NCI-H2081 (cell line): ENCODE data around the gene DHX8.

Experiments used
- DNase-seq, 2 experiments: peaks; one replicate each; lab custom pipeline; 2025; lab: John Stamatoyannopoulos, UW

Gene DHX8

DNA sequence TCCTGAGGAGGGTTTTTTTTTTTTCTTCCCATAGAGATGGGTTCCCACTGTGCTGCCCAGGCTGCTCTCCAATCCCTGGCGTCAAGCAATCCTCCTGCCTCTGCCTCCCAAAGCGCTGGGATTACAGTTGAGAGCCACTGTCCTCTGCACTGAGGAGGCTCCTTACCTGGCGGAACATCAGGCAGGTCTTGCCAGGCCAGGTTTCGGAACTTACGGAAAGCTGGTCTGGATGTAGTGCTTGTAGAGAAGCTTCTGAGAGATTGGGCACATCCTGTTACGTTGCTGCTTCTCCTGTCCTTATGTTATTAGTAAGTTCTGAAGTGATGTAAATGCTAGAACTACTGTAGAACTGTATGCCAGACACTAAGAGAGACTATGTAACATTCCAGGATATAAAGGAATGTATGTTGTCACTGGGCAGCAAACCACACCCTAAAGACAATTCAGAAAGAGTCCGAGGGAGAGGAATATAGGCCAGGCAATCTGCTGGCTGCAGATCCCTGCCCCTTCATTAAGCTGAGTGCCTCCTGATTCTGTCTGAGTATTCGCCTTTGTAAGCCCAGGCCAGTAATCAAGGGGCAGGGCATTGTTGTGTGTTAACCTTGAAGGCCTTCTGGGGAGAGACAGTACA is 41.3 kb downstream of the DHX8 start:
- no peak for DNase-seq

- DNase-seq = no peak
Observed at GRCh38 chr17:43526886-43527648, 43.3 kb downstream of the DHX8 start.

DNA sequence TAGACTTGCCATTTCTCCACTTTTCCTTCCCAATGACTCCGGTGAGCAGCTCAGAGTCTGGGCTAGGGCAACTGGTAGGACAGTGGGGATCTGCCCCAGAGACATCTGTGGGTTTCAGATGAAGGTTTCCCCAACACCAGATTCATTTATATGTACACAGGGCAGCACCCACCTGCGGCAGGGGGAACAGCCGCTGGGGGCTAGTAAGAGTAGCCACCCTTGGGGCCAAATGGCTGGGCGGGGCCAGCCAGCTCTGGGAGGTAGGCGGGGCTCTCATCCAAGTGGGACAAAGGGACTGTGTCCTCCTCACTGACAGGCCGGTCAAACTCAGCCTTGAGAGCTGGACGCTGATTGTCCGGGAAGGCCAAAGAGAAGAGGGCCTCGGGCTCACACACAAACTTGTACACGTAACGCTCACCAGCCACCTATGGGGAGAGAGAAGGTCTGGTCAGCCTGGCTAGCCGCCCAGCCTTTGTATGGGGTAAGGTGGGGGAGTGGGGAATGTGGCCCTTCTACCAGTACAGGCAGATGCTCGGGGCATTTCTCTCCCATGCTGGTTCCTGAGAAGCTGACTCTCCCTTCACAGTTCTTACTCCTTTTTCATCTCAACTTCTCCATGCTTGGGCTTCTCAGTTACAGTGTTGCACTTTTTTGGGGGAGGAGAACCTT is 44.7 kb downstream of the DHX8 start:
- DNase-seq = no peak

- DNase-seq = no peak
Observed at GRCh38 chr17:43528988-43529814, 45.4 kb downstream of the DHX8 start.

DNA sequence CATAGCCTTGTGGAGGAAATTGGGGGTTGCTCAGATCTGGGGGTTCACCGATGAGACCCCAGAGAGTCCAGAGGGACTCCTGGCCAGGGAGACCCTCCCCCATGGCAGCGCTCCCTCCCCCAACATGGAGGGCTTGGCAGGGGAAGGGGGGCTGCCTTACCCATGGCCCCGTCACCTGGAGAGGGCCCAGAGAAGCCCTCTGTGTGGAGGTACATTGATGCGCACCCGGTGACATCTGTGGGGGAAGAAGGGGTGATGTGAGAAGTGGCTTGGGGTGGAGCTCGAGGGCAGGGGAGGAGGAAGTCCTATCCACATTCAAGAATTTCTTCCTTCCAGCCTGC is 46.1 kb downstream of the DHX8 start:
- DNase-seq = no peak

DNA sequence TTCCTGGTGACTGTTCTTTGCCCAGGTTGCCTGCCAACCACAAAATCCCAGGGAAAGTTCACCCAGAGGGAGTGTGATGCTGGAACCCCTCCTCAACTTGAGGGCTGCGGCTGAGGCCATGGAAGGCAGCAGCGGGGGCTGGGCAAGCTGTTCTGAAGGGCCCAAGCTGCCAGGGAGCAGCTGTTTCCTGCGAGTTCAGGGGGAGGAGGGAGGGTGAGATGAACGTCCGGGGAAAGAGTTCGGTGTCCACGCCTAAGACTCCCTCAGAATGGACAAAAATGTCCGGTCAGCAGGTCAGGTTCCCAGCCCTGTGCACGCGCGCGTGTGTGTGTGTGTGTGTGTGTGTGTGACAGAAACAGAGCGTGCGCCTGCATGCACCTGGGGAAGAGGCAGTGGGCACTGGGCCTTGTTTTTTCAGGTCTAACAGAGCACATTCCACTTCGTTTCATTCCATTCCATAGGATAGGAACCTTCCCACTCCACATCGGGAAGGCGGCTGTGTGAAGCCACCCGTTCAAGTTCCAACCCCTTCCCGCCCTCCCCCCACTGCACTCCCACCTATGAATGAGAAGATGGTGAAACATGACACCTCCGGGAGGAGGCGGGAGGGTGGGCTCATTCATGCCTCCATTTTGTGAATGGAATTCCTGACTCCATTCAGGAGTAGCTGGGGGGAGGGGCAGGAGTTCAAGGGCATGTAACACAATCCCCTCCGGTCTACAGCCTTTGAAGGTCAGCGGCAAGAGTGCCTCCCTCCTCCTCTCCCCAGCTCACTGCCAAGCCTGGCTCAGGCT is 46.7 kb downstream of the DHX8 start:
- no peak for DNase-seq

DNA sequence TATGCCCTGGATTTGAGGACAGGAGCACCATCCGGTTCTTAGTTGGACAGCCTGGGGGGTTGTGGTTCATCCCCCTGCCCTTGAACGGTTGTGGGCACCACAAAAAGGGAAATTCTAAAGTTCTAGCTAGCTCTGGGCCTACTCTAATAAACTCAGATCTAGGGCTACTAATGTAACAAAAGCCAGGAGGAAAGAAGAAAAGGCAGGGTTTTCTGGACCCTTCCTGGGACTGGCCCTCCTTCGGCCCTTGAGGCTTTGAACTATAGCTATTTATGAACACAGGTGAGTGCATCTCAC is 47.3 kb downstream of the DHX8 start:
- no peak for DNase-seq

DNA sequence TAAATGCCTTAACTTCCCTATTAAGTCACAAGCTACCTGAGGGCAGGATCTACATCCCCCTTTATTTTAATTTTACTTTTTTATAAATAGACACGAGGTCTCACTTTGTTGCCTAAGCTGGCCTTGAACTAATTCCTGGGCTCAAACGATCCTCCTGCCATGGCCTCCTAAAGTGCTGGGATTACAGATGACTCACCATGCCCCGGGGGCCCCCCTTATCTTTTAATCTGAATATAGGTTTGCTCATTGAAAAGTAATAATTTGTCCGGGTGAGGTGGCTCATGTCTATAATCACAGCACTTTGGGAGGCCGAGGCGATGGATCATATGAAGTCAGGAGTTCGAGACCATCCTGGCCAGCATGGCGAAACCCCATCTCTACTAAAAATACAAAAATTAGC is 48.2 kb downstream of the DHX8 start:
- no peak for DNase-seq

DNA sequence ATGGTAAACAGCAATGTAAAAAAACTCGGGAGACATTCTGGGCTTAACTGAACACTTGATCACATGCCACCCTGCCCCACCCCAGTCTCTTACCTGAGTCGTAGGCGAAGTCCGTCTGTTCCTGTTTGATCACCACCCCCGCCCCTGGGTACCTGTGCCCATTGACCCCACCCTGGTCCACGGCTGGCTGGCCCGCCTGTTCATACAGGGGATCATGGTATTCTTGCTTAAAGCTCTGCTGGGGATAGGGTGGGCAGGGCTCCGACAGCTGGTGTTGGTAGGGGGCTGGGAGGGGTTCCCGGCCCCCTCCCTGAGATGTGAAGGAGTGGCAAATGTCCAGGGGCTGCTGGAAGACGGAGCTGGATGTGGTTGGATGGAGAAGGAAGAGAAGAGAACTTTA is 48.8 kb downstream of the DHX8 start:
- DNase-seq = no peak

DNA sequence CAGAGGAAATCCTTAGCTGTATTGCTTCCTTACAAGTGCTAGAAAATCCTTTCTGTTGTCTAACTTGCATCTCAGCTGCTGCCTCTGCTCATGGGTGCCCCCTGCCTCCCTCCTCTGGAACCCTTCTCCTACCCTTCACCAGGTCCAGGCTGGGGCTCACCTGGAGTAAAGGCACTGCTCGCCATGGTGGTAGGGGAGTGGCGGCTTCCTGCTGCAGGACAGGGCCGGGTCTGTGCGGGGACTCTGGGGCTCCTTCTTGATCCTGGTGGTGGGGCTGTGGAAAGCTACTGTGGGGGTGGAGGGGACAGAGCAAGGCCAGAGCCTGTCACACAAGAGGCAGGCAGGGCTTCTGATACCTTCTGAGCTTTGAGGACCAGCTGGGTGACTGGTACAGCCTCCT is 49.9 kb downstream of the DHX8 start:
- no peak for DNase-seq

GRCh38 chr17:43534909-43535308 is 51.1 kb downstream of the DHX8 start:
- DNase-seq = no peak

DNA sequence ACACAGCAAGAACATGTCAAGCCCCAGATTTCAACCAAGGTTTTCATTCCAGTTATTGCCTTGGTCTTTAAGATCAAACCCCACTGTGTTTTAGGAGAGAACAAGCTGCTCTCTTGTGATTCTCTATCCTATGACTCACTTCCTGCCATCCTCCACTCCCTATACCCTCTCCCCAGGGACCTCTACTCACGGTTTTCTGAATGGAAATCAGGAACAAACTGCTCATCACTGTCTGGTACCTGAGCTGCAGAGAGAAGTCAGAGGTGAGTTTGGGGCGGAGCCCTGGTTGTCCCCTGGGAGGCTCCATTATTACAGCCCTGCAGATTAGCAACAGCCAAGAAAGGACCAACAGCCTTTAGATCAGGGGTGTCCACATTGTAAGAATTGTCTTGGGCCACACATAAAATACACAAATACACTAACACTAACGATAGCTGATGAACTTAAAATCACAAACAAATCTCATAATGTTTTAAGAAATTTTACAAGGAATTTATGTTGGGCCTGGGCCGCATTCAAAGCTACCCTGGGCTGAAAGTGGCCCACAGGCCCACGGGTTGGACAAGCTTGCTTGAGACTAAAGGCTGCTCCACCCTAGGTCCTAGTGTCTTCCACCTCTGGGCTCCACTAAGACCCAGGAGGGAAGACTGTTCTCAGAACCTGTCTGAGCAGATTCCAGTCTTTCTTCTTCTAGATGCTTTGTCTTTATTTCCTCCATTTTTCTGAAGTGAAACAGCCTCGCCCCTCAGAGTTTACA is 52.6 kb downstream of the DHX8 start:
- peak; percentile 24 to 32 for DNase-seq

DNA sequence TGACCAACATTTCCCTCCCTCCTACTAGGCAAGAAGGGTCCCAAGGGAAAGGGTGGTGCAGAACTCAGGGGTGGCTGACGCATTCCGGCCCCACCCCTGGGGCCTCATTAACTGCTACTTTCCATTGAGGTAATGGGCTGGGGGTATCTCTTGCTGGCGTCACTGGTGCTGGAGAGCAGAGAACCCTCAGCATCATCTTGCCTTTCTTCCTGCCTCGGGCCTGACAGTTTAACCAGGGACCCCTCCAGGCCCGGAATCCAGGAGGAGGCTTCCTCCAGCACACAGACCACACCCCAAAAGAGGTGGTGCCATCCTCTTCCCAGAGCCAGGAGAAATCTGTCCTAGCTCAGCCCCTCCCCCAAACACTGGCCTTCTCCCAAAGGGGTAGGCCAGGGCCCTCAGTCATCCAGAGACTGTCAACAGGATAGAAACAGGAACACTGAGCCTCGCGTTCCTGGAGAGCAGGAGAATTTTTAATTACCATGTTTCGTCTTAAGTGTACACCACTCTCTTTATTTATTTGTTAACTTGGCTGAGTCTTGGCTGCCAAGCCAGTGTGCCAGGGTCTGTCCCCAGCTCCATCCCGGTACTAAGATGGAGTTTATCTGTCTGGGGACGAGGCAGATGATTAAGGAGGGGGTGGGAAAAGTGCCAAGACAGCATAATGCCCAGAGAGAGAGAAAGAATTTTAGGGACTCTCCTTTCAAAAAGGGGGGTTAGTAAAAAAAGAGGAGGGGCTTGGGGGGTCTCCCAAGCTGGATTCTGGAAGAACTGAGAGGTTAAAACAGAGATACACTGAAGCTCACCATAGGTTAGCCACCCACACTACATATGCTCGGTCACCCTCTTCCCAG is 57.3 kb downstream of the DHX8 start:
- DNase-seq = no peak

GRCh38 chr17:43542859-43543258 is 59.1 kb downstream of the DHX8 start:
- DNase-seq = no peak

- no peak for DNase-seq
Observed at GRCh38 chr17:43543300-43543699, 59.5 kb downstream of the DHX8 start.

DNA sequence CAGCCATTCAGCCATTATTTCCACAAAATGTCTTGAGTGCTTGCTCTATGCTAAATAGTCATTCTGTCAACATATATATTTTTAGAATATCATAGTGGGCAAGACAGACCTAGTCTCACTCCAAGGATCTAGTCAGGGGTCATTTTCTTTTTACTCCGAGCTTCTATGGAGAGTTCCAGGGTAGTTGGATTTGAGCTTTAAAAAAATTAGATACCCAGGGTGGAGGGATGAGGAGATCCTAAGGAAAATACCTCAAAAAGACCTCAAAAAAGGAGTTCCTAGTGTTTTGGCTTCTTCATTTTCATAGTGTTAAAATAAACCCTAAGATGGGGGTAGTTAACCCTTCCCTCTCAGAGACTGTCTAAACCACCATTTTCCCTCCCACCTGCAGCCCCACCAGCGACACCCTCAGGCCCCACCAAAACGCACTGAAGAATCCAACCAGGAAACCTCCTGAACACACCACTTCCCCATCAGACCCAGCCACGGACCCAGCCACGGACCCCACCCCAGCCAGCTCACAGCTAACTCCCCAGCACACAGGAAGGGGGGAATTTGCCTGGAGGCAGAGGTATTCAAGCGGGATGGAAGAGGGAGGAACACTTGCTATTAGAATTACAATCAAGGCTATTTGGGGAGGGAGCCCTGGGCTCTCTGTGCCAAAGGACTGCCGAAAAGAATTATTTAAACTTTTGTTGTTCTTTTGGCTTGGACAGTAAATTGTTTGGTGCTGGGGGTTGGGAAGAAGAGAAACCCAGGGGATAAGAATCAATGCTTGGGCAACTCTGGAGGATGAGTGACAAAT is 60.2 kb downstream of the DHX8 start:
- no peak for DNase-seq

GRCh38 chr17:43545383-43545632 is 61.5 kb downstream of the DHX8 start:
- DNase-seq = no peak

GRCh38 chr17:43546319-43547188 is 62.8 kb downstream of the DHX8 start, which contains the start of gene ETV4:
ETV4 (minus strand) TSS chr17:43546340; CDS start chr17:43545617, 723 bp downstream.
- DNase-seq = peak; percentile 92 to 93

DNA sequence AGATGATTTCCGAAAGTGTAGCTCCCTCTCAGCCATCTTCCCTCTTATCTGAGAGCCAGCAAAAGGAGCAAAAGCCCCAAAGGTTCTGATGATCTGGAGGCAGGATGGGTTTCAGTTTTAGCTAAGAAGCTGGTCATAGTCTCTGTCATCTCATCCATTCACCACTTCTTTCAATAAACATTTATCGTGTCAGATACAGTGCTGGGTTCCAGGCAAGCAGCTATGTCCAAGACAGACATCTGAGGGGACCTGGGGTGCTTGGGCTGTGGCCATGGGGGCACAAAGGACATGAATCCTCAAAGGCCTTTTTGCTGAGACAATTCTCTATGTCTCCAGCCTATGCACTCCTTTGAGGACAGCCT is 63.4 kb downstream of the DHX8 start:
- DNase-seq = no peak
